Erythroblast (primary cell): ENCODE measurements around the gene GDE1.

Source experiments
- GATA1 ChIP-seq: IDR thresholded peaks from 2 replicates; pipeline ENCODE4 v1.6.1; 2011; ENCODE audit warnings: low read depth, mild to moderate bottlenecking, control low read depth, low read length, moderate library complexity
- POLR2A ChIP-seq: IDR thresholded peaks from 2 replicates; pipeline ENCODE4 v1.6.1; 2011; ENCODE audit warnings: mild to moderate bottlenecking, low read length

GRCh38 chr16:19559242-19559910 lies 37.5 kb upstream of the GDE1 start:
- TF ChIP-seq POLR2A (no peak), GATA1 (no peak)
